ENCODE measurements around the gene DAD1.

DNA sequence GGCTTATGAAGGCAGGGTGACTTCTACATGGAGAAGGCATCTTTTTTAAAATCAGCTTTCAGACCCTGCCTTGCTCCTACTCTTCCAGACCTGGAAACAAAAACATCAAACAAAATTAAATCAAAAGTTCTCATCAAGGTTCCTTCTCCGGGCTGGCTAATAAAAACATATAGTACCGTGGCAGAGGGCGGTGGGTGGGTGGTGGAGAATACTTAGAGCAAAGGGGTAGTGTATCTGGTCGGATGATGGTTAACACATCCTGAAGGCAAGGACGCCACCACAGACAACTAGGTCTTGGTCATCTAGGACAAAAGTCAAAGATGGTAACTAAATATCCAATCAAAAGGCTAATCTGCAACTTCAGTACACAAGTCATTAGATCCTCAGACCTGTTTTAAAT, 1.8 kb downstream of the DAD1 start:
- TF ChIP-seq TAF1 (IDR thresholded peaks at IDR 0.05; ENCODE audit: low read depth, low read length) (no peak), POLR2AphosphoS5 (IDR thresholded peaks at IDR 0.05; ENCODE audit: low read depth, low read length) (no peak), POLR2A (IDR thresholded peaks at IDR 0.05; ENCODE audit: low read depth, low read length) (no peak)

All from GM12891 (cell line).